Left lung (tissue), 10 donors: ENCODE data around the gene NHEJ1. TPM values are rescaled to one million over a fixed set of nuclear protein-coding genes. Genes with fewer than 3 reads are reported as not detected.

Source experiments
- ATAC-seq: fragments of 200-7000 bp; cut with Tn5 transposase; one replicate; pipeline ENCODE4 v1.9.1; 2020; ENCODE audit warnings: moderate library complexity
- DNase-seq, 4 donors: peaks; one replicate each; pipeline ENCODE4 v3.0.0-alpha.2; 2013 to 2020
- H3K27ac ChIP-seq, 2 donors: fragments of 200-600 bp; sonication (generic) in 1 of 2; one replicate each; pipeline versions ENCODE4 v1.5.0 to v1.8.0; 2020 to 2021
- H3K27me3 ChIP-seq, 2 donors: fragments of 200-600 bp; sonication (generic) in 1 of 2; one replicate each; pipeline versions ENCODE4 v1.5.0 to v1.8.0; 2020 to 2021
- H3K36me3 ChIP-seq, 2 donors: fragments of 200-600 bp; sonication (generic) in 1 of 2; one replicate each; pipeline versions ENCODE4 v1.5.0 to v1.8.0; 2020 to 2021
- H3K4me1 ChIP-seq, 2 donors: fragments of 200-600 bp; one replicate each; pipeline ENCODE4 v1.8.0; 2021
- H3K4me3 ChIP-seq, 2 donors: fragments of 200-600 bp; sonication (generic) in 1 of 2; one replicate each; pipeline versions ENCODE4 v1.5.0 to v1.8.0; 2020 to 2021; ENCODE audit warnings: mild to moderate bottlenecking in 1 of 2
- H3K9me3 ChIP-seq, 2 donors: fragments of 200-600 bp; sonication (generic) in 1 of 2; one replicate each; pipeline versions ENCODE4 v1.5.0 to v1.8.0; 2020 to 2021
- CTCF ChIP-seq, 2 donors: fragments of 200-600 bp; sonication (generic) in 1 of 2; IDR thresholded peaks; one replicate each; pipeline versions ENCODE4 v1.5.0 to v1.8.0; 2021; ENCODE audit warnings: antibody characterized with exemption in 2 of 2
- intact Hi-C, 2 donors: fragments of 100-400 bp; cut with DNase I; formaldehyde crosslinking; loops; one replicate each; pipeline versions ENCODE4 v1.11.2 to v1.14.2; 2022
- polyA plus RNA-seq, 6 donors: library from polyadenylated mRNA; unstranded; fragments of 120-200 nt; gene quantifications; one replicate each; pipeline ENCODE4 v1.2.1, GENCODE V29; 2013; ENCODE audit not compliant: insufficient read length in 6 of 6
- total RNA-seq, 2 donors: library from RNA; stranded (reverse); fragmentation: NEBNext Ultra II Directional; extraction: Animal tissue kit (Norgen Biotek cat#: 25700); gene quantifications; one replicate each; pipeline ENCODE4 v1.2.1, GENCODE V29; 2021
- donor health status: DM: no; HTN: yes; CAD: no.
- donor health status: DM: no; HTN: no; CAD: no.

NHEJ1 gene
- total and polyA plus RNA-seq, 8 donors, result 14.0 to 20.9 (median 18.2) TPM

- Histone ChIP-seq H3K9me3 (no peaks in the 10 kb centered on the region), H3K4me1 (peaks cover 0 to 20% of the 10 kb centered on the region in 2 donors), H3K4me3 (no peak within 1 kb of the TSS), H3K36me3 (peaks cover 0 to 38% of the 10 kb centered on the region in 2 donors), H3K27ac (no peak within 1 kb of the TSS), H3K27me3 (no peaks in the 10 kb centered on the region)
- intact Hi-C loops, result loop anchor here (5.0 to 10.0 kb wide), 2 partner anchors 125 to 127 kb away; no protein-coding TSS in a partner anchor
- no peak for ATAC-seq
- TF ChIP-seq CTCF (IDR thresholded peaks at IDR 0.05), result no peak
- no peak for DNase-seq
Measured at GRCh38 chr2:219169930-219170654, 9.5 kb upstream of the NHEJ1 start, which contains the start of gene SLC23A3. TSS of gene SLC23A3 (minus strand) at chr2:219170029. CDS start at chr2:219169984, 45 bp downstream.

GRCh38 chr2:219168932-219169331, 8.3 kb upstream of the NHEJ1 start:
- H3K4me3 ChIP-seq, result no peak overlapping the region
- no peak overlapping the region for H3K27ac ChIP-seq
- intact Hi-C loops, result loop anchor here in 1 of 2 donors (10.0 kb wide), 1 partner anchor 126 kb away; no protein-coding TSS in a partner anchor
- no peak for TF ChIP-seq CTCF (IDR thresholded peaks at IDR 0.05)
- no peaks in the 10 kb centered on the region for H3K9me3 ChIP-seq
- no peaks in the 10 kb centered on the region for H3K27me3 ChIP-seq
- ATAC-seq (no peak), DNase-seq (no peak)
- peaks cover 0 to 27% of the 10 kb centered on the region in 2 donors for H3K36me3 ChIP-seq
- peaks cover 0 to 11% of the 10 kb centered on the region in 2 donors for H3K4me1 ChIP-seq

- ATAC-seq, result no peak
- intact Hi-C loops, result loop anchor here in 1 of 2 donors (10.0 kb wide), 1 partner anchor 126 kb away; no protein-coding TSS in a partner anchor
- Histone ChIP-seq H3K36me3 (peaks cover 0 to 23% of the 10 kb centered on the region in 2 donors), H3K27me3 (no peaks in the 10 kb centered on the region), H3K9me3 (no peaks in the 10 kb centered on the region), H3K4me3 (no peak overlapping the region), H3K4me1 (peaks cover 0 to 11% of the 10 kb centered on the region in 2 donors), H3K27ac (no peak overlapping the region)
- DNase-seq, result no peak
- no peak for TF ChIP-seq CTCF (IDR thresholded peaks at IDR 0.05)
Measured at GRCh38 chr2:219168526-219168925, 7.9 kb upstream of the NHEJ1 start.

GRCh38 chr2:219167997-219168396, 7.4 kb upstream of the NHEJ1 start:
- no peaks in the 10 kb centered on the region for H3K27me3 ChIP-seq
- intact Hi-C loops, result loop anchor here in 1 of 2 donors (10.0 kb wide), 1 partner anchor 127 kb away; no protein-coding TSS in a partner anchor
- ATAC-seq, result no peak
- H3K9me3 ChIP-seq, result no peaks in the 10 kb centered on the region
- no peak overlapping the region for H3K4me3 ChIP-seq
- peaks cover 0 to 17% of the 10 kb centered on the region in 2 donors for H3K36me3 ChIP-seq
- no peak overlapping the region for H3K27ac ChIP-seq
- peaks cover 0 to 11% of the 10 kb centered on the region in 2 donors for H3K4me1 ChIP-seq
- no peak for TF ChIP-seq CTCF (IDR thresholded peaks at IDR 0.05)
- DNase-seq, result no peak
